Left colon (tissue), 2 donors: ENCODE data around the gene LYPLAL1. TPM values are rescaled to one million over a fixed set of nuclear protein-coding genes. Genes with fewer than 3 reads are reported as not detected.

ENCODE experiments used
- ATAC-seq: fragments of 200-7000 bp; cut with Tn5 transposase; one replicate; pipeline ENCODE4 v1.9.1; 2020; ENCODE audit warnings: mild to moderate bottlenecking, moderate library complexity
- DNase-seq, 2 donors: peaks; one replicate each; pipeline ENCODE4 v3.0.0-alpha.2; 2020
- intact Hi-C, 2 donors: fragments of 100-400 bp; cut with DNase I in 1 of 2; cut with micrococcal nuclease in 1 of 2; formaldehyde crosslinking; loops; one replicate each; pipeline versions ENCODE4 v1.11.2 to v1.14.0; 2022; cut with DNase I, micrococcal nuclease
- long read RNA-seq: library from polyadenylated mRNA; unstranded; transcript quantifications from one replicate; pipeline ENCODE4 v2.0.0, GENCODE V29; 2021
- total RNA-seq, 2 donors: library from RNA; stranded (reverse); fragmentation: NEBNext Ultra II Directional; extraction: Animal tissue kit (Norgen Biotek cat#: 25700); gene quantifications; one replicate each; pipeline ENCODE4 v1.2.1, GENCODE V29; 2021
- donor health status: DM: no; HTN: no; CAD: no.
- donor health status: DM: yes; HTN: yes; CAD: no.

LYPLAL1 gene
- 10 to 100 TPM; 14.8 to 22.7 TPM for total RNA-seq
- long read RNA-seq, transcript LYPLAL1-202 (5 exons, 1,898 nt): major isoform, 7 of 9 reads
- long read RNA-seq, partial matches to known transcripts: 0 of 9 reads
- long read RNA-seq, other reads (novel, unspliced or antisense): 1 of 9 reads

DNA sequence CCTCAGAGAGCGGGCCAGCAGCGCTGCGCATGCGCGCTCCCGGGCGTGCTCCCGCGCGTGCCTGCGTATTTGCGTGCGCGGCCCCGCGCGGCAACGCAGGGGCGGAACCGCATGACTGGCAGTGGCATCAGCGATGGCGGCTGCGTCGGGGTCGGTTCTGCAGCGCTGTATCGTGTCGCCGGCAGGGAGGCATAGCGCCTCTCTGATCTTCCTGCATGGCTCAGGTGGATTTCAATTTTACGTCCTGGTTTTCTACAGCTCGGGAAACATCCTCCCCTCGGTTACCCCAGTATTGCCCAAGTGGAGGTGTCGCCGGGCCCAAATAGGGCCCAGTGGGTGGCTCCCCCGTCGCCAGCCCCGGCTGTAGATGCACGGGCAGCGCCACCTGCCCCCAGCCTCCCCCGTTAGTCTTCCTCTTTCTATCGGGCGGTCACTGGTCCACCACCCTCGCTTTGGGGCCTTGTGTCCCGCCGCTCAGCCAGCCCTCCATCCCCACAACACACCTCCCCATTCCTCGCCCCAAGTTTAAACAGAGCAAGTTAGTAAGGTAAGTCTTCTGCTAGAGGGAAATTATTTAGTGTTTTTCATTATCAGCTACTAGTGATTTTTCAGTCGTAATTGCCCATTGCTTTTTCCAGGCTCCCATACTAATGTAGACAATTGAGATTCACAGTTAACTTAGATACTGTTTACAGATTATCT, at the start of gene LYPLAL1:
Gene LYPLAL1 (plus strand): TSS at position 121 of the 702 bp plus-strand sequence. CDS start 13 bp downstream, at position 134.
- DNase-seq (peak; percentile 82 to 91), ATAC-seq (peak; percentile 98)
- intact Hi-C loops: loop anchor here in 1 of 2 donors (10.0 kb wide), 1 partner anchor 819 kb away; no protein-coding TSS in a partner anchor

DNA sequence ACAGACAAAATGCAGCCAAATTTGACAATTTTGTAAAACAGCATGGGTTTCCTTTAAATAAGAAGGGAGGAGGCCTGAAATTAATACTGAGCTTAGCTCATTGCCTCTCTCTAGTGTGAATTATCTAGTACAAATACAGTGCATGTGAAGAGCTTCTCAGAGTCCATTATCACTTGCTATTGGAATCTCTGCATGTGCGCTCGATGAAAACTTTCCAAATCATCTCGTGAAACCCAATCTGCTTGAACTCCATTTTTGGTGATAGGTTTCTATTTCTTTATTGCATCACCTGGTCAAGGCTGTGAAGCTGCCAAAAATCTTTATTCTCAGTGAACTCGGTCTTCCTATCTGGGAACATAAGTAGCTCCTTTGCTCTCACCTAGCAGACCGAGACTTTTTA, 49.5 kb upstream of the LYPLAL1 start:
- DNase-seq: no peak
- no peak for ATAC-seq
- intact Hi-C loops: no loop called here

DNA sequence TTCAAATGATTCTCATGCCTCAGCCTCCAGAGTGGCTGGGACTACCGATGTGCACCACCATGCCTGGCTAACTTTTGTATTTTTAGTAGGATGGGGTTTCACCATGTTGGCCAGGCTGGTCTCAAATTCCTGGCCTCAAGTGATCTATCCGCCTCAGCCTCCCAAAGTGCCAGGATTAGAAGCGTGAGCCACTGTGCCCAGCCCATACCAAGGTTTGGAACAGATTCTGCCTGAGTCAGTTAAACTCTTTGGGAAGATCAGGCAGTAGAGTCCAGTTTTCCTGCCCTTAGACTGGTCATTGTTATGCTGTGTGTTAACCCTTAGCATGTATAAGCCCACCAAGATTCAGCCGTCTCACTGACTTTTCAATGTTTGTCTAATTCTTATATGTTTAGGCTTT, 48.3 kb upstream of the LYPLAL1 start:
- no peak for DNase-seq
- ATAC-seq: no peak
- intact Hi-C loops: no loop called here

DNA sequence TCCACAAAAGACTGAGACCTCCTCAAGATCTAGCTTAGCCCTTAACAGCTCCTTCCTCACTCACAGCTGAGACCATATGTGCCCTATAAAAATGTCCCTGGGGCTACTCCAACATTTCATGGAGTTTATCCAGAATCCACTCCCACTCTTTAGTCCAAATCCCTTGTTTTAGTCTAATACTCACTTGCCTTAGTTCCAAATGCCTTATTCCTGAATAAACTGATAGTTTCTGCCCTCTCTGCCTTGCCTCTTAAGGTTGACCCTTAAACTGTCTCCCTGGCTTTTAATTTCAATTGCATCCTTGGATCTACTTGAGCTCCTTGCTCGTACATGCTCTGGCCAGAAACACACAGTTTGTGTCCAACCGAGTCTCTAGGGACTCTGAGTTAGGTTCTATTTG, 47.3 kb upstream of the LYPLAL1 start:
- intact Hi-C loops: no loop called here
- DNase-seq (no peak), ATAC-seq (no peak)

DNA sequence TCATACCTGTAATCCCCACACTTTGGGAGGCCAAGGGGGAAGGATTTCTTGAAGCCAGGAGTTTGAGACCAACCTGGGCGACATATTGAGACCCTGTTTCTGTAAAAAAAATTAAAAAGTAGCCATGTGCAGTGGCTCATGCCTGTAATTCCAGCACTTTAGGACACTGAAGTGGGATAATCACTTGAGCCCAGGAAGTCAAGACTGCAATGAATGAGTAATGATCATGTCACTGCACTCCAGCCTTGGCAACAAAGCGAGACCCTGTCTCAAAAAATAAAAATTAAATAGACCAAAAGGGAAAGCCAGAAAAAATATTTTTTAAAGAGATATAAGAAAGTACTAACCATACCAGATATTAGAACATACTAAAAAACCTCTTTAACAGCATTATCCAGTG, 44.7 kb upstream of the LYPLAL1 start:
- no peak for DNase-seq
- intact Hi-C loops: no loop called here
- no peak for ATAC-seq

DNA sequence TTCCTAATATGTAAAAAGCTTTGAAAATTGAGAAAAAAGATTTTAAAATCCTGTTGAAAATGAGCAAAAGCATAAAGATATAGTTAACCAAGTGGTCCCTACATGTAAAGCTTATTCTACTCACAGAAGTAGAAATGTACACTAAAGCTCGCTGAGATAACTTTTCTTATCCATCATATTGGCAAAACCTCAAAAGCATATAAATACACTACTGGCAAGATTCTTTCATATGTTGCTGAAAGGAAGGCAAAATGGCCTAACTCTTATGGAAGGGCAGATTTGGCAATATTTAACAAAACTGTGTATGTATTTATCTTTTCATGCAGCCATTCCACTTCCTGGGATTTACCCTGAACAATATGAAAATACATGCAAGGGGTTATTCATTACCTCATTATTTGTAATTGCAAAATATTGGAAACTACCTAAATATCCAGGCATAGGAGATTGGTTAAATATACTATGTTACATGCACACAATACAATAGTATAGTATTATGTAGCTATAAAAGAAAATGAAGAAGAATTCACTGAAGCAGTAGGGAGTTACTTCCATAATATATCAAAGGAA, 43.2 kb upstream of the LYPLAL1 start:
- no peak for DNase-seq
- intact Hi-C loops: no loop called here
- no peak for ATAC-seq

DNA sequence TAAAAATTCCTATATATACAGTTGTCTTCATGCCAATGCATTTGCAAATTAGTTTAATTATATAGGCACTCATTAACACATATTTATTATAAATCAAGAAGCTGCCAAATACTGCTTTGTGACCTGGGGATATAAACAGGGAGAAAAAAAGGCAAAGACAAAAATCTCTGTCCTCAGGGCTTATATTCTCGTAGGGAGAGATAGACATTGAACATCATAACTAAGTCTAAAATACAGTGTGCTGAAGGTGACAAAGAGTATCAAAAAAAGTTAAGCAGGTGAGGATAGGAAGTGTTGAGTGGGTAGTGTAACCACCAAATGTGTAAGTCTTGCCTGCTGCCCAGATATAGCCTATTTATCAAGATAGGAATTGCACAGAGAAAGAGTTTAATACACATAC, 40.7 kb upstream of the LYPLAL1 start:
- no peak for ATAC-seq
- intact Hi-C loops: no loop called here
- no peak for DNase-seq

DNA sequence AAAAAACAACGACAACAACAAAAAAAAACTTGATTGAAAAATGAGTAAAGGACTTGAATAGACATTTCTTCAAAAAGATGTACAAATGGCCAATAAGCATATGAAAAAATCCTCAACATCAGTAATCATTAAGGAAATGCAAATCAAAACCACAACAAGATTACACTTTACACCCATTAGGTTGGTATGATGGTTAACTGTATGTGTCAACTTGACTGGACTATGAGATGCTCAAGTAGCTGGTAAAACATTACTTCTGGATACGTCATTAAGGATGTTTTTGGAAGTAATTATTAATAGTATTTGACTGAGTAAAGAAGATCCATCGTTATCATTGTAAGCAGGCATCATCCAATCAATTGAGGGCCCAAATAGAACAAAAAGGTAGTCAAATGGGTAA, 34.9 kb upstream of the LYPLAL1 start:
- DNase-seq (no peak), ATAC-seq (no peak)
- intact Hi-C loops: no loop called here

DNA sequence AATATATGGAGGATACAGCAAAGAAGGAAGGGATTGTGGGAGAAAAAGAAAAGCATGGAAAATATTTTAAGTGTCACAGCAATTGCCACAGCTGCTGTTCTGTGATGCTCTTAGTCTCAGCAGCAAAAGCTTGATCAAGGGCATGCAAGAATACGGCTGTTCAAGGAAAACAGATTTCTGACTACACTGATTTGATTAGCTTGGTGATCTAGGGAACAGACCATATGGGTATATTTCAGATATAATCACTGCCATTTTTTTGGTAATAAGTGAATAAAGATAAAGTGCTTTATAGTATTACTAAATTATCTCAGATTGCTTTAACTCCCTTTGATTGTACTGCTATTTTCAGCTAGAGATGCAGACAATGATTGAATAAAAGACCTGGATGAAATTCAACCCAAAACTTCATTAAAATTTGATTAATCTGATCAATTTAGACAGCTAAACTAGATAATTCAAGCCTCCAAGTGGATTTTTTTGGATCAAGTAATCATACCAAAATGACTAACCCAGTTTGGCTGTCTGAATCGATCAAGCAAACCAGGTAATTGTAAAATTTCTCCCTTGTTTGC, 33.3 kb upstream of the LYPLAL1 start:
- no peak for ATAC-seq
- DNase-seq: no peak

DNA sequence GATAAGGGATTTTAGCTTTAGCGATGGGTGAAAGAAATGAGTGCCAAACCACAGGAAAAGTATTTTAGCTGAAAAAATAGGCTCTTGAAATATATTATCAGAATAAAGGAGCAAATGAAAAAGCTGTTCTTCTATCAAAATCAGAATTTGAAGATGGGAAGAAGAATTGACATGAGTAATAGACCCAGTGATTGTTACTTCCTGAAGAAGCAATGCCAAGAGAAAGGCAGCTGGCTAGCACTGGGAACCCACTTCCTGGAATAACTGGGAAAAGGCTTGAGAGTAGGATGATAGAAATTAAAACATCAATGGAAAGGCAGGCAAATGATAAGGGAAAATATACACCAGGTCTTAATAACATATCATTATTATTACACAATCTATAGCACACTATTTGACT, 29.9 kb upstream of the LYPLAL1 start:
- DNase-seq: no peak
- no peak for ATAC-seq
- intact Hi-C loops: no loop called here

More for the DNA sequence above, 33.3 kb upstream of the LYPLAL1 start:
- intact Hi-C loops: no loop called here

DNA sequence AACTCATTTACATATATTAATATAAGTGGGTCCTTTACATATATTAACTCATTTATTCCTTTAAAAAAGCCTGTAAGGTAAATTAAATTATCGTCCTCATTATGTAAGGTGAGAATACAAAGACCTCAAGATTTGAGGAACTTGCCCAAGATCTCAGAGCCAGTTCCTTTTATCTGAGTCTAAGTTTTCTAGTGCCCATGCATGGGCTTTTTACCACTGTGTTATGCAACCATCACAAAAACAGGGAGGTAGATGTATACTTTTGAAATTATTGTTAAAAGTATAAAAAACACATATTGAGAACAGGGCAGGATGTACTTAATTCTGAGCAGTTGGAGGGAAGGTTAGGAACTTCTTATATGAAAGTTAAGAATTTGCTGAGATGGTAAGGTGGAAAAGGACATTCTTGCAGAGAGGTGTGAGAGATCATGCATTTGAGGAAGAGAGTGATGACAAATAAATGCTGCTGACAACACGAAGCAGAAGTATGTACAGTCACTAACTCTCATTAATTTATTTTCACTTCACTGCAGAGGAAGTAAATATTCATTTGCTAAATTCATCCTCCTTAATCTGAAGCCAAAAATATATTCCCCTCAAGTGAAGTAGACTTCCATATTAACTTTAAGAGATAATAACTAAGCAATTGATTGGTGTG, 28.9 kb upstream of the LYPLAL1 start:
- intact Hi-C loops: no loop called here
- no peak for DNase-seq
- no peak for ATAC-seq

DNA sequence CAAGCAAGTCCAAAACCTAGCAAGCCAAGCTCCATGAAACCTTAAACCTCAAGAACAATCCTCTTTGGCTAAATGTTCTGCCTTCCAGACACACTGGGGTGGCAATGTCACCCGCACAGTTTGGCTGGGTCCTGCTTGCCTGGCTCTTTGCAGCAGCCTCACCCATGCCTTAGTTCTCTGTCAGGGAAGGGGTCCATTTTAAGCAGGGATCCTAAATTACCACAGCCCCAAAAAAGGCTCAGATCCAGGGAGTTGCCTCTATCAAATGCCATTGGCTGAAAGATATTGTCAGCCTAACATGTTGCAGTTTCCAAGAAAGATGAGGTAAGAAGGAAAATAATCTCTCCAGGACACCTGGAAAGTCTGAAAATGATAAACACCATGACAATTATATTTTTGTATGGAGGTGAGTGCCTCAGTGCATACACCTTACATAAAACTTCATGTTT, 26.1 kb upstream of the LYPLAL1 start:
- intact Hi-C loops: no loop called here
- ATAC-seq (no peak), DNase-seq (no peak)

DNA sequence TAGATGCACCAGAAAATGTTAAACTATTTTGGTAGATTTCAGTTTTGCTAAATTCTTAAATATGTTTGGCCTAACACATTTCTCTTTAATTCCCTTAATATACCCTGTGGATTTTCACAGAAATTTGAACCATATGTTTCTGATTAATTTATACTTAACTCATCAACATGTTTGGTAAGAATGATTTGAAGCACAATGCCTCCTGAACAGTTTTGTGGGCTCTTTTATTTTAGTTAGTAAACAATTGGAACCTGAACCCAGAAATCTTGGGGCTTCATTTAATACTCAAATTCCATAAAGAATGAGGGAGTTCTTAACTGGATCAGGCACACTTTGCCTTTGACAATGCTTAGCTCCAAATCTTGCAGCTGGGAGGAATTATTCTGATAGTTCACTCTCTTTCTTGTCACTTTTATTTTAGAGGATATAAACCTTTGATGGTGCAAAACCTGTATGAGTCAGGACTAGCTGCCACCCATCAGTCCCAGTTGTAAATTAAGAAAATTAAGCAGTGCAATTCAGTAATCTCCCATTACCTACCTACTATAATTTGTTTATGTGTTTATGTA, 24.6 kb upstream of the LYPLAL1 start:
- ATAC-seq (no peak), DNase-seq (no peak)
- intact Hi-C loops: no loop called here

DNA sequence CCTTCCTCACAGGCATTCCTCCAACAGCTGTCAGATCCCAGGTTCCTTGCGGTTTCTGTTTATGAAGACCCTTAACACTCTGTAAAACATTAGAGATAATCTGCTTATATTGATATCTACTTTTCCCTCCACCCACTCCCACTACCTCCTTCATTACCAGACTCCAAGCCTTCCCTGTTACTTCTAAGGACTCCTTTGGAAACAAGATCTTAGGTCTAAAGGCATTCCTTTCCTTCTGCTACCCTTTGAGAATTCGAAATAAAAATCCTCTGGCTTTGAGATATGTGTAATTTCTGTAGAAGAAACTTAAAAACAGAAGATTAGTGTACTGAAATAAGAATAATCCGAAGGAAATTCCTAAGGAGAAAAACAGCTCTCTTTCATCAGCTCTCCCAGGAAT, 23.7 kb upstream of the LYPLAL1 start:
- intact Hi-C loops: no loop called here
- no peak for ATAC-seq
- DNase-seq: no peak

DNA sequence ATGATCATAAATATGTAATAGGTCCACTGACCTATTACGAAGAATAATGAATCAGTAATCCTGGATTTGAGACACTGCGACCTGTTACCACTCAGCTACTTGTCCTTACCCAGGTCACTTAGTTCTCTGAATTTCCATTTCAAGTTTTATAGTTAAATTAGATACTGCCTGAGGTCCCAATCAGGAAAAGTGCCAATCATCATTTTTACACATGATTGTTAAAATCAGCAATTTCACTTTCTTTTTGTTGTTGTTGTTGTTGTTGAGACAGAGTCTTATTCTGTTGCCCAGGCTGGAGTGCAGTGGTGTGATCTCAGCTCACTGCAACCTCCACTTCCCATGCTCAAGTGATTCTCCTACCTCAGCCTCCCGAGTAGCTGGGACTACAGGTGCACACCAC, 22.8 kb upstream of the LYPLAL1 start:
- ATAC-seq (no peak), DNase-seq (no peak)
- intact Hi-C loops: no loop called here

DNA sequence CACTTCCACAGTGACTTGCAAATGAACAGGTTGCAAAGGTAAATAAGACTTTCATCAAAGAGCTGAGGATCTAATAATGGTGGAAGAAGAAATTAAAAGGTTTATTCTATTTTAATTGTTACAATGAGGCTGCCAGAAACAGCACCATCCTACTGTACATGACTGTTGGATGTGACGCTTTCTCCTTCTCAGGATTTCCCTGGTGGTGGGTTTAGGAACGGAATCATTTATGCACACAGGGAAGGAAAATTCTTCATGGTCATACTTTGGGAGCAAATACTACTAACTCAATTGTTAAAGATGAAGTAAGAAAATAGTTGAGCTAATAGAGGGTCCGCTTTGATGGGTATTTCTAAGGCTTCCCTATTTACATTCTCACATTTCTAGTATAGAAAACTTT, 22.2 kb upstream of the LYPLAL1 start:
- intact Hi-C loops: no loop called here
- no peak for ATAC-seq
- no peak for DNase-seq

DNA sequence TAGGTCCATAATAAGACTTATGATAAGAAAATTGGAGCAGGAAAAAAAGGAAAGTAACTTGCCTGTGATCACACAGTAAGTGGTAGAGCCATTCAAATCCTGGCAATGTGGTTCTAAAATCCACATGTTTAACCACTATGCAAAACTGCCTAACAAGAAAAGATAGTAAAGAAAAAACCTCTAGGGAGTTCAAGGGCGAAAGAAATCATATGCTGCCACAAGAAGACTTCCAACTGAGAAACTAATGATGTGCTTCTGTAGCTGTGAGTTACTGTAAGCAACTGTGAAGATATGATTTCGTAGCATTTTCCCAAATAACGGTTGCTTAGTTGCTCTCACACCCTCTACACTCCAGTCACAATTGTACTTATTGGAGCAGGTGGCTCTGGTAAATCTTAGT, 20.9 kb upstream of the LYPLAL1 start:
- intact Hi-C loops: no loop called here
- DNase-seq: no peak
- no peak for ATAC-seq

DNA sequence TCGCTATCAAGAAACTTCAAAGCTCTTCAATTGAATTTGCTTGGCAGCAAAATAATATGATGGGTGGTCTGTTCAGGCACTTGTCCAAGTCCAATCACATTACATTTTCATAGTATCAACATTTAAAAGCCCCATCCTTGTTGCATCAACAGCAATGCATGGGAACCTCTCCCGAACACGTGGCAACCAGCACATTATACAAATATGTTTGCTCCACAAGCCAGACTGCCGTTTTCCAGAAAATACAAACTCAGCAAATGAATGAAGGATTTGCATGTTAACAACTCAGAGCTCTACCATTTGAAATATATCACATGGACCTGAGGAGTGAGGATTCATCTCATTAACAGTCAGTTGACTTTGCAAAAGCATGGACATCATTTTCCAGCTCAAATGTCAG, 20.0 kb upstream of the LYPLAL1 start:
- DNase-seq (no peak), ATAC-seq (no peak)
- intact Hi-C loops: no loop called here

DNA sequence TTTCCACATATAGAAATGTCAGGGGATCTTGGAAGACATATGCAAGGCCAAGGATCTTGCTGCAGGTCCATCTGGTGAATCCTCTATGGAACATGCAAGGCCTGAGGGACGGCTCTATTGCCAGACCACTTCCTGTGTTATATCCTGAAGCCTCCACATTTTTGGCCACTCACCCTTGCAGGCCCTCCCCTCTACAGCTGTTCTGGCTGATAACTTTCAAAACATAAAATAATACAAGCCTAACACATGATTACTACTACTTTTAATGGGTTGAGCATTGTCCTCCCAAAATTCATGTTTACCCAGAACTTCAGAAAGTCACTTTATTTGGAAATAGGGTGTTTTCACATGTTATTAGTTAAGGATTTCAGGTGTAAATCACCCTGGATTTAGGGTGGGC, 18.5 kb upstream of the LYPLAL1 start:
- no peak for DNase-seq
- intact Hi-C loops: no loop called here
- ATAC-seq: no peak
